Adrenal gland (tissue), 5 donors: ENCODE measurements around the gene C2CD3.

Source experiments
- POLR2A ChIP-seq, 2 donors: fragments of 450-650 bp; IDR thresholded peaks; one replicate each; pipeline ENCODE4 v1.6.1; 2017; ENCODE audit warnings: antibody characterized with exemption in 2 of 2, mild to moderate bottlenecking in 2 of 2, moderate library complexity in 1 of 2
- TF ChIP-seq, protein P1 (sequence below), 6 experiments: fragments of 450-650 bp in 4 of 6; fragments of 200-600 bp in 2 of 6; sonication (generic) in 1 of 6; IDR thresholded peaks; 1 replicate in 5 of 6; 2 replicates in 1 of 6; pipeline versions ENCODE4 v1.5.1 to v1.8.0; 2016 to 2021; ENCODE audit warnings: antibody characterized with exemption in 6 of 6, mild to moderate bottlenecking in 2 of 6, moderate library complexity in 1 of 6
- donor health status: DM: no; HTN: no; CAD: no.

DNA sequence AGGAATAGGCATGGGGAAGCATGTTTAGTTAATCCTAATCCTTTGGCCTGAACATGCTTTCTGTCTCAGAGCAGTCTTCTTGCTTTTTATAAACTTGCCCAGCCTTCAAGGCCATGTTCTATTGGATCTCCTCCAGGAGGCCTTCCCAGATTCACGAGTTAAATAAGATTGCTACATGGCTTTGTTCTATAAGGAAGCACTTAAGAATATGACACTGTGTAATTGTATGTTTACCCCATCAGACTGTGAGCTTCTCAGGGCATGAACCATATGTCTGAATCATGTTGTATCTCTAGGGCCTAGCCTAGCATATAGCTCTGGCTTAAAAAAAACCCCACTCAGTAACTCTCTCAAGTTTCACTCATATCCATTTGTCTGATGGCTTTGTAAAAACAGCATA is 135.5 kb downstream of the C2CD3 start:
- TF ChIP-seq, protein P1, sequence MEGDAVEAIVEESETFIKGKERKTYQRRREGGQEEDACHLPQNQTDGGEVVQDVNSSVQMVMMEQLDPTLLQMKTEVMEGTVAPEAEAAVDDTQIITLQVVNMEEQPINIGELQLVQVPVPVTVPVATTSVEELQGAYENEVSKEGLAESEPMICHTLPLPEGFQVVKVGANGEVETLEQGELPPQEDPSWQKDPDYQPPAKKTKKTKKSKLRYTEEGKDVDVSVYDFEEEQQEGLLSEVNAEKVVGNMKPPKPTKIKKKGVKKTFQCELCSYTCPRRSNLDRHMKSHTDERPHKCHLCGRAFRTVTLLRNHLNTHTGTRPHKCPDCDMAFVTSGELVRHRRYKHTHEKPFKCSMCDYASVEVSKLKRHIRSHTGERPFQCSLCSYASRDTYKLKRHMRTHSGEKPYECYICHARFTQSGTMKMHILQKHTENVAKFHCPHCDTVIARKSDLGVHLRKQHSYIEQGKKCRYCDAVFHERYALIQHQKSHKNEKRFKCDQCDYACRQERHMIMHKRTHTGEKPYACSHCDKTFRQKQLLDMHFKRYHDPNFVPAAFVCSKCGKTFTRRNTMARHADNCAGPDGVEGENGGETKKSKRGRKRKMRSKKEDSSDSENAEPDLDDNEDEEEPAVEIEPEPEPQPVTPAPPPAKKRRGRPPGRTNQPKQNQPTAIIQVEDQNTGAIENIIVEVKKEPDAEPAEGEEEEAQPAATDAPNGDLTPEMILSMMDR (IDR thresholded peaks at IDR 0.05), result no peak
- no peak for TF ChIP-seq POLR2A (IDR thresholded peaks at IDR 0.05)
